SU-DHL-6 (cell line): ENCODE data around the gene FNBP1L.

Source experiments
- EZH2phosphoT487 ChIP-seq: fragments of 200-600 bp; sonication (generic), shearing (Covaris generic); conservative IDR thresholded peaks from 2 replicates; pipeline ENCODE4 v1.6.1; 2018; ENCODE audit warnings: mild to moderate bottlenecking, antibody characterized with exemption, low read length, moderate library complexity, mixed read lengths
- TF ChIP-seq, protein P1 (sequence below): fragments of 200-600 bp; sonication (generic); IDR thresholded peaks from one replicate; pipeline ENCODE4 v1.5.1; 2017; ENCODE audit warnings: antibody characterized with exemption, mild to moderate bottlenecking, low read length, moderate library complexity; ENCODE audit not compliant: insufficient read depth, poor library complexity, severe bottlenecking

DNA sequence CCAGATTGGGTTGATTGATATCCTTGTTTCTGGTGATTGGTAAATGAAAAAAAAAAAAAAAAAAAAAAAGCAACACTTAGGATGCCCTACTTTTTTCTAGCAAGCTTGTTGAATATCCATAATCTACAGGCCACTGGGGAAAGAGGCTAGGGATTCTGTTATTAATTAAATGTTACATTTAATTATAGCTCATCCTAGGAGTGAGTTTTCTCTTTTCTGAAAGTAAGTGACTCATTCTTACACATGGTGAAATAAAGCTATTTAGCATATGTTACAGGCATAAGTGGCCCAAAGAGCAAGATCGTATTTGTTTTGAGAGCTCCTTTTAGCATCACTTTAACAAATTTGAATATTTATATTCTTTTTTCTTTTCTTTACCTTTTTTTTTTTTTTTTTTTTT lies 94.5 kb downstream of the FNBP1L start:
- TF ChIP-seq, protein P1, sequence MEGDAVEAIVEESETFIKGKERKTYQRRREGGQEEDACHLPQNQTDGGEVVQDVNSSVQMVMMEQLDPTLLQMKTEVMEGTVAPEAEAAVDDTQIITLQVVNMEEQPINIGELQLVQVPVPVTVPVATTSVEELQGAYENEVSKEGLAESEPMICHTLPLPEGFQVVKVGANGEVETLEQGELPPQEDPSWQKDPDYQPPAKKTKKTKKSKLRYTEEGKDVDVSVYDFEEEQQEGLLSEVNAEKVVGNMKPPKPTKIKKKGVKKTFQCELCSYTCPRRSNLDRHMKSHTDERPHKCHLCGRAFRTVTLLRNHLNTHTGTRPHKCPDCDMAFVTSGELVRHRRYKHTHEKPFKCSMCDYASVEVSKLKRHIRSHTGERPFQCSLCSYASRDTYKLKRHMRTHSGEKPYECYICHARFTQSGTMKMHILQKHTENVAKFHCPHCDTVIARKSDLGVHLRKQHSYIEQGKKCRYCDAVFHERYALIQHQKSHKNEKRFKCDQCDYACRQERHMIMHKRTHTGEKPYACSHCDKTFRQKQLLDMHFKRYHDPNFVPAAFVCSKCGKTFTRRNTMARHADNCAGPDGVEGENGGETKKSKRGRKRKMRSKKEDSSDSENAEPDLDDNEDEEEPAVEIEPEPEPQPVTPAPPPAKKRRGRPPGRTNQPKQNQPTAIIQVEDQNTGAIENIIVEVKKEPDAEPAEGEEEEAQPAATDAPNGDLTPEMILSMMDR: no peak
- no peak for TF ChIP-seq EZH2phosphoT487
